Stimulated activated CD4-positive, alpha-beta T cell treated with anti-CD3 and anti-CD28 coated beads, Interleukin-12 subunit alpha, Interleukin-12 subunit beta, amount 100 ng/mL, for 48 hours (primary cell): ENCODE data around the gene SPRED2.
A peak's percentile ranks its signal among the peaks of the same experiment; 100 is the strongest.

Experiments used
- DNase-seq, 3 donors: peaks; one replicate each; pipeline ENCODE4 v3.0.0-alpha.2; 2020; ENCODE audit warnings: low read depth in 2 of 3, low spot score in 1 of 3

SPRED2 gene

GRCh38 chr2:65316072-65316471, 116.3 kb downstream of the SPRED2 start:
- DNase-seq = no peak

GRCh38 chr2:65314801-65315441, 117.5 kb downstream of the SPRED2 start:
- DNase-seq = no peak

GRCh38 chr2:65313954-65314256, 118.5 kb downstream of the SPRED2 start:
- no peak for DNase-seq

- DNase-seq = no peak
Observed at GRCh38 chr2:65313126-65313953, 119.1 kb downstream of the SPRED2 start.

GRCh38 chr2:65311596-65311995, 120.8 kb downstream of the SPRED2 start:
- no peak for DNase-seq

- no peak for DNase-seq
Observed at GRCh38 chr2:65311049-65311448, 121.3 kb downstream of the SPRED2 start.

- DNase-seq = no peak
Observed at GRCh38 chr2:65309699-65310098, 122.7 kb downstream of the SPRED2 start.

- DNase-seq = no peak
Observed at GRCh38 chr2:65305934-65306333, 126.5 kb downstream of the SPRED2 start.

- DNase-seq = peak; percentile 60 to 72 (median 70)
Observed at GRCh38 chr2:65300761-65301711, 131.4 kb downstream of the SPRED2 start.

GRCh38 chr2:65300134-65300760, 132.2 kb downstream of the SPRED2 start:
- no peak for DNase-seq

GRCh38 chr2:65299246-65299645, 133.2 kb downstream of the SPRED2 start:
- peak; percentile 47 to 60 (median 50) for DNase-seq

GRCh38 chr2:65298089-65298488, 134.3 kb downstream of the SPRED2 start:
- no peak for DNase-seq

GRCh38 chr2:65297544-65297943, 134.9 kb downstream of the SPRED2 start:
- DNase-seq = no peak

GRCh38 chr2:65296971-65297370, 135.4 kb downstream of the SPRED2 start:
- DNase-seq = no peak

- no peak for DNase-seq
Observed at GRCh38 chr2:65294701-65295100, 137.7 kb downstream of the SPRED2 start.

- no peak for DNase-seq
Observed at GRCh38 chr2:65294136-65294535, 138.3 kb downstream of the SPRED2 start.

GRCh38 chr2:65293376-65293775, 139.0 kb downstream of the SPRED2 start:
- DNase-seq = no peak

- DNase-seq = no peak
Observed at GRCh38 chr2:65292461-65293011, 139.9 kb downstream of the SPRED2 start.

- DNase-seq = no peak
Observed at GRCh38 chr2:65292106-65292400, 140.3 kb downstream of the SPRED2 start.

GRCh38 chr2:65291216-65292105, 140.9 kb downstream of the SPRED2 start:
- DNase-seq = no peak
